WERI-Rb-1 (cell line): Measurements from ENCODE around the gene KCNB1.

ENCODE experiments used
- DNase-seq: peaks from one replicate; pipeline ENCODE4 v3.0.0-alpha.2; 2020
- H3K27ac ChIP-seq: fragments of 250-450 bp; sonication (Bioruptor Pico); 2 replicates; pipeline ENCODE4 v1.5.1; 2020; ENCODE audit warnings: mild to moderate bottlenecking, moderate library complexity
- H3K27me3 ChIP-seq: fragments of 250-450 bp; sonication (Bioruptor Pico); 2 replicates; pipeline ENCODE4 v1.5.1; 2021; ENCODE audit warnings: mild to moderate bottlenecking, low read depth, moderate library complexity; ENCODE audit not compliant: insufficient read depth, severe bottlenecking
- H3K36me3 ChIP-seq: fragments of 250-450 bp; sonication (Bioruptor Pico); 2 replicates; pipeline ENCODE4 v1.5.1; 2020; ENCODE audit warnings: mild to moderate bottlenecking, moderate library complexity
- H3K4me3 ChIP-seq: 2 replicates; pipeline ENCODE4 v1.5.1; 2011; ENCODE audit warnings: low read depth, mild to moderate bottlenecking, control low read depth, low read length
- H3K9me3 ChIP-seq: fragments of 250-450 bp; sonication (Bioruptor Pico); 2 replicates; pipeline ENCODE4 v1.5.1; 2021; ENCODE audit warnings: mild to moderate bottlenecking, moderate library complexity; ENCODE audit not compliant: severe bottlenecking
- CTCF ChIP-seq: IDR thresholded peaks from 2 replicates; pipeline ENCODE4 v1.5.1; 2011; ENCODE audit warnings: low read depth, mild to moderate bottlenecking, control low read depth, inconsistent platforms, low read length

KCNB1 gene

GRCh38 chr20:49343246-49343645 is 139.2 kb downstream of the KCNB1 start:
- no peak overlapping the region for H3K4me3 ChIP-seq
- H3K36me3 ChIP-seq: no peaks in the 10 kb centered on the region
- no peaks in the 10 kb centered on the region for H3K9me3 ChIP-seq
- H3K27me3 ChIP-seq: no peaks in the 10 kb centered on the region
- DNase-seq: peak; percentile 27
- peak overlapping the region; percentile 48 for H3K27ac ChIP-seq
- TF ChIP-seq CTCF: no peak

- H3K27ac ChIP-seq: no peak overlapping the region
- TF ChIP-seq CTCF: no peak
- no peaks in the 10 kb centered on the region for H3K36me3 ChIP-seq
- no peaks in the 10 kb centered on the region for H3K27me3 ChIP-seq
- no peak overlapping the region for H3K4me3 ChIP-seq
- no peak for DNase-seq
- H3K9me3 ChIP-seq: no peaks in the 10 kb centered on the region
Observed at GRCh38 chr20:49340161-49340966, 142.1 kb downstream of the KCNB1 start.

GRCh38 chr20:49339123-49339522 is 143.3 kb downstream of the KCNB1 start:
- H3K9me3 ChIP-seq: no peaks in the 10 kb centered on the region
- DNase-seq: no peak
- TF ChIP-seq CTCF: no peak
- H3K27me3 ChIP-seq: no peaks in the 10 kb centered on the region
- H3K27ac ChIP-seq: no peak overlapping the region
- H3K4me3 ChIP-seq: no peak overlapping the region
- no peaks in the 10 kb centered on the region for H3K36me3 ChIP-seq

GRCh38 chr20:49338061-49338460 is 144.4 kb downstream of the KCNB1 start:
- Histone ChIP-seq H3K27me3 (no peaks in the 10 kb centered on the region), H3K36me3 (no peaks in the 10 kb centered on the region), H3K4me3 (no peak overlapping the region), H3K27ac (no peak overlapping the region), H3K9me3 (no peaks in the 10 kb centered on the region)
- TF ChIP-seq CTCF: no peak
- no peak for DNase-seq

- no peak for TF ChIP-seq CTCF
- H3K27me3 ChIP-seq: no peaks in the 10 kb centered on the region
- DNase-seq: no peak
- H3K4me3 ChIP-seq: no peak overlapping the region
- no peaks in the 10 kb centered on the region for H3K9me3 ChIP-seq
- no peak overlapping the region for H3K27ac ChIP-seq
- H3K36me3 ChIP-seq: no peaks in the 10 kb centered on the region
Observed at GRCh38 chr20:49337357-49337756, 145.1 kb downstream of the KCNB1 start.

GRCh38 chr20:49336786-49337185 is 145.7 kb downstream of the KCNB1 start:
- TF ChIP-seq CTCF: no peak
- H3K36me3 ChIP-seq: no peaks in the 10 kb centered on the region
- no peak for DNase-seq

More at GRCh38 chr20:49336786-49337185, 145.7 kb downstream of the KCNB1 start:
- Histone ChIP-seq H3K4me3 (no peak overlapping the region), H3K27me3 (no peaks in the 10 kb centered on the region), H3K9me3 (no peaks in the 10 kb centered on the region), H3K27ac (no peak overlapping the region)
